HFF-Myc (cell line): Measurements from ENCODE around the gene CES1.
"Not testable (repeated sequence)": the region's sequence is repeated elsewhere in the genome, so short reads cannot be mapped to it uniquely, and the experiment has no call there.

Source experiments
- DNase-seq: peaks from one replicate; pipeline ENCODE4 v3.0.0-alpha.2; 2011; ENCODE audit warnings: low read depth; ENCODE audit errors: extremely low read depth
- H3K4me3 ChIP-seq: replicated peaks from 2 replicates; pipeline ENCODE4 v1.5.1; 2011; ENCODE audit warnings: low read depth, mild to moderate bottlenecking, control low read depth, low read length
- CTCF ChIP-seq: IDR thresholded peaks from 2 replicates; pipeline ENCODE4 v1.5.1; 2012; ENCODE audit warnings: mild to moderate bottlenecking, low read depth, low read length, control low read depth; ENCODE audit errors: missing control alignments

CES1 gene

DNA sequence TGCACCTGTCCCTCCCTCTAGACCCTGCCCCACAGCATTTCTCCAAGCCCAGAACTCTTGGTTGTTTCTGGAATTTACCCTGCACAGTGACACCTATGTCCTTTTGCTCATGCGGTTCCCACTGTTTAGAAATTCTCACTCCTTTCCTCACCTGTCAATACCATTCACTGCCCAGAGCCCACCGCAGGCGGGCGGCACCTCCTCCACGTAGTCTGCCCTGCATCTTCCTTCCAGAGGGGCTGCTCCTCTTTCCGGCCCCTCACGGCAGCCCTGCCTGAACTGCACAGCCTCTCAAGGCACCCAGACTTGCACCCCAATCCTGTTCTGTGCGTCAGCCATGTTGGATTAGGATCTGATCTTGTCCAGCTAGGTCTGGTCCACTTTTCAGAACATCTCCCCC lies 51.4 kb downstream of the CES1 start:
- H3K4me3 ChIP-seq: not testable (repeated sequence)

DNA sequence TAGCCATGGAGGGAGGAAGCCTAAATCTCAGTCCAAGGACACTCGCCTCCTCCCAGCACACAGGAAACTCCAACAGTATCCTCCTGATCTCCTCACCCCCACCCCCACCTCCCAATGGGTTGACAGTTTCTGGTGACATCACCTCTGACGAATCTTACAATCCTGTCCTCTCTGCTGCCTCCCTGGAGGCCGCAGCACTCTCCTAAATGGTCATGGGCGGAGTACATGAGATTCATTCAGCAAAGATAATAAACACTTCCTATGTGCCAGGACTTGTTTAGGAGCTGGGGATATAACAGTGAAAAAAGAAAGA lies 52.8 kb downstream of the CES1 start:
- not testable (repeated sequence) for DNase-seq

More for the DNA sequence above, 51.4 kb downstream of the CES1 start:
- not testable (repeated sequence) for DNase-seq

GRCh38 chr16:55779402-55780094 lies 53.3 kb downstream of the CES1 start:
- H3K4me3 ChIP-seq: no peak overlapping the region
- no peak for DNase-seq
- no peak for TF ChIP-seq CTCF

More for the DNA sequence above, 52.8 kb downstream of the CES1 start:
- not testable (repeated sequence) for H3K4me3 ChIP-seq

DNA sequence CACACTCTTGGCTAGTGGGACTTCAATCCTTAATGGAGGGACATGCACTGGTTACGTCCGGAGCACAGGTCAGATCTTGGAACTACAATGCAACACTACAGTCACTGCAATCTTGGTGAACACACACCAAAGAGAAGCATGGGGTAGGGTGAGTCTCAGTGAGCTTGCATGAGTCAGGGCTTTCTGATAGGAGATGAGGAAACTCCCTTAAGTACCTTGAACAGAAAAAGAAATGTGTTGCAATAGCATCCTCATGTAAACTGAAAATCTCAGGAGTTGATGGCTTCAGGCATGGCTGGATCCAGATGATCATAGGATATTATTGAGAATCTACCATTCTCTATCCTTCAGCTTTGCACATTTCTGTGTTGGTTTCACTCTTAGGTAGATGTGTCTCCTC lies 54.1 kb downstream of the CES1 start:
- no peak for TF ChIP-seq CTCF
- no peak for DNase-seq
- no peak overlapping the region for H3K4me3 ChIP-seq

DNA sequence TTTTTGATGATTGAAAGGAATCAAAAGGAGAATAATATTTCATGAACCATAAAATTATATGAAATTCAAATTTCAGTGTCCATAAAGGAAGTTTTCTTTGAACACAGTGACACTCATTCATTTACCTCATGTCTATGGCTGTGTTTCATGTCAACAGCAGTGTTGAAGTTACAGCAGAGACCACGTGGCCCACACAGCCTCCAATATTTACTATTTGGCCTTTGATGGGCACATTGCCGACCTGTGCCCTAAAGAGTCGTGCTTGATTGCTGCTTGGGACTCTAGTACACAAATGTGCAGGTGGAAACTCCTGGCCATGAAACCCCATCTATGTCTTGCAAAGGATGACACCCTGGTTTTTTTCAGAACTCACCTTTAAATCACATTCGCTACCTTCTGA lies 57.0 kb downstream of the CES1 start:
- TF ChIP-seq CTCF: no peak
- no peak for DNase-seq
- no peak overlapping the region for H3K4me3 ChIP-seq

DNA sequence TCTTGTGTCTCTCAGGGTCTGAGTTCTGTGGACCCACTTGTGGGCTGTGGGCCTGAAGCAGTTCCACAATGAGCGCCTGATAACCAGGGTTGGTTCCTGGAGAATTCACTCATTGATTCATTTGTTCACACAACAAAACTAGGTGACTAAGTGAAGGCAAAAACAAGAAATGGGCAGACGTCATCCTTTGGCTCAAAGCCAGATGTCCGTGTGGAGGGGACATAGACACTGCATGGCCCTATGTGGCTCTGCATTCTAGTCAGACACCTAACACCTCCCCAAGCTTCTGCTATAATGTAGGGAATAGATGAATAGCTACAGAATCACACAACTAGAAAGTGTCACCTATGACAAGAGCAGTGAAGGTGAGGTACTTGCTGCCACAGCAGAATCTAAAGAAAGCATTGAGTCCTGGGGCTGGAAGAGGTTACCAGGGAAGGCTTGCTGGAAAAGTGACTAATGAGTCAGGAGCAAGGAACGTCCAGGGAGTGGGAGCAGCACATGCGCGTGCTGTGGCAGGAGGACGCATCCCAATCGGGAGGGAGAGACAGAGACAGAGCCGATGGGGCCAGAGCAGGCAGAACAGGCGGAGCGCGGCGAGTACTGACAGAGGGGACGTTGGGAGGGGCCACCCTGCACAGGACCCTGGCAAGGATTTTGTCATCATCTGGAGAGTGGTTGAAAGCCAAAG lies 58.9 kb downstream of the CES1 start:
- no peak for DNase-seq
- no peak for TF ChIP-seq CTCF
- H3K4me3 ChIP-seq: no peak overlapping the region

DNA sequence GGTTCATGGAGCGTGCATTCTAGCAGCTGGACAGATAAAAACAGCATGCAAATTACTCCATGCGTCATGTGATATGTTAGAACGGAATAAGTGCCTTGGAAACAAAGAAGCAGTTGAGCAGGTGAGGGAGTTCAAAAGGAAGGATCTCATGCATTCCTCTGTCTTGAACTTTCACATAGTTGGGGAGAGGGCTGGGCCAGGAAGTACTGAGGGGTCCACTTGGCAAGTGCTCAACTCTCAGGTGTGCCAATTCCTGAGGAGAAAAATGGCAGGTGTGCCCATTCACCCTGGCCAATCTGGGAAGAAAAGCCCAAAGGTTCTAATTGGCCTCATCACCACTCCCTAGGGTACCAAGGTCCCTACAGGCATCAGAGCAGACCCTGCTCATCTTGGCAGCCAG lies 67.7 kb downstream of the CES1 start:
- H3K4me3 ChIP-seq: no peak overlapping the region
- no peak for TF ChIP-seq CTCF
- DNase-seq: no peak
